GM18909 (cell line): ENCODE measurements around the gene TRIM44.
"Not testable (repeated sequence)": the region's sequence is repeated elsewhere in the genome, so short reads cannot be mapped to it uniquely, and the experiment has no call there.

ENCODE experiments used
- ATAC-seq: cut with Tn5 transposase; IDR thresholded peaks from one replicate; pipeline ENCODE4 v1.9.1; 2021; ENCODE audit warnings: mild to moderate bottlenecking; ENCODE audit not compliant: unreplicated experiment, poor library complexity

The TRIM44 gene

DNA sequence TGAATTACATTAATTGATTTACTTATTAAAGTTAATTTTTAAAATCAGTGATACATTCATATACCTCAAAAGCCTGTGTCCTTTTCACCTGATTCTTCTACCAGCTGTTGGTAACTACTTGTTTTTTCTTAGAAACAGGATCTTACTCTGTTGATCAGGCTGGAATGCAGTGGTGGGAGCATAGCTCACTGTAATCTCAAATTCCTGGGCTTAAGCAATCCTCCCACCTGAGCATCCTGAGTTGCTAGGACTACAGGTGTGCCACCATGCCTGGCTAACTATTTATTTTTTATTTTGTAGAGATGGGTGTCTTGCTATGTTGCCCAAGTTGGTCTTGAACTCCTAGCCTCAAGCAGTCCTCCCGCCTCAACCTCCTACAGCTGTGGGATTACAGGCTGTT lies 4.7 kb downstream of the TRIM44 start:
- ATAC-seq = no peak

DNA sequence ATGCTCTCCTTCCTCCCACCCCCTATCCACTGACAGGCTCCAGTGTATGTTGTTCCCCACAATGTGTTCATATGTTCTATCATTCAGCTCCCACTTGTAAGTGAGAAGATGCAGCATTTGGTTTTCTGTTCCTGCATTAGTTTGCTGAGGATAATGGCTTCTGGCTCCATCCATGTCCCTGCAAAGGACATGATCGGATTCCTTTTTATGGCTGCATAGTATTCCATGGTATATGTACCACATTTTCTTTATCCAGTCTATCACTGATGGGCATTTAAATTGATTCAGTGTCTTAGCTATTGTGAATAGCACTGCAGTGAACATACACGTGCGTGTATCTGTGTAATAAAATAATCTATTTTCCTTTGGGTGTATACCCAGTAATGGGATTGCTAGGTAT lies 5.8 kb downstream of the TRIM44 start:
- ATAC-seq = not testable (repeated sequence)

GRCh38 chr11:35671396-35672127 lies 9.0 kb downstream of the TRIM44 start:
- ATAC-seq = no peak

GRCh38 chr11:35672608-35673007 lies 10.0 kb downstream of the TRIM44 start:
- no peak for ATAC-seq

DNA sequence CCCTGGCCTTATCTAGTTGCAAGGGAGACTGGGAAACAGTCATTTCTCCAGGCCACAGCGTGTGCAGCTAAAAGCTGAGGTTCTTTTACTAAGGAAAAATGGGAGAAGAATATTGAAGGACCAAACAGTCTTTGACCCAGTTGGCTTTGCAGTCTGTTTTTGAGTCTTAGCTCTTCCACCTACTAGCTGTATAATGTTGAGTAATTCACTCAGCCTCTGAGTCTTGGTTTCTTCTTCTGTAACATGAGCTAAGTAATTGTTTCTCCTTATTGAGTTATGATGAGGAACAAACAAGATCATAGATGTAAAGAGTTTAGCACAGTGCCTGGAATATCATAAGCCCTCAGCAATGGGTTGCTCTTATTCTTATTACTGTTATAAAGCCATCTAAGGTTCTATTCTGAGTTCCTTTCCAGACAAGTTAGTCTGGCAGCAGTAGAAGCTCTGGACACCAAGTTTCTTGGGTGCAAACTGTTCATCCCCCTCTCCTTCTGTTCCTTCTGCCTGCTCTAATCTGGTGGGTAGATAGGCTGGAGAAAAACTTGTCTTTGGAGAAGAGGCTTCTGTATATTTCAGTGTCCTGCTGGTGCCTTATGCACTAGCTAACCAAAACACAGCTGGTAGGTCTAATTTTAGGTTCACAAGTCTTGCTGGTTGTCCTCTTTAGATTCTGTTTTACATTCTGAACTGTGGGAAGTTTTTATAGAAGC lies 13.5 kb downstream of the TRIM44 start:
- ATAC-seq = peak; percentile 57

DNA sequence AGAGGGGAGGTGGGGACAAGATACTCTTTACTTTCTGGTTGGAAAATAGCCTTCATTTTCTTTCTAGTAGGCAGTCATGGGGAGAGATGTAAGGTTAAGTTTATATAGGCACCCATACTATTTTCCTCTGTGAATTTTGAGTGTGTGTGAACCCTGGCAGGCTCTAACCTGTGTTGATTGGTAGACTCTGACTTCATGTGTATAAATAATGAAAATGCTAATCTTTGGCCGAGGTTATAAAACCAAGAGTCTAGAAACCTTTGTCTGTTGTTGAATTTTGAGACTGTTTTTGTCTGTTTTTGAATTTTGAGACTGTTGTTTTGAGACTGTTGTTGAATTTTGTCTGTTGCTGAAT lies 14.0 kb downstream of the TRIM44 start:
- ATAC-seq = peak; percentile 22

DNA sequence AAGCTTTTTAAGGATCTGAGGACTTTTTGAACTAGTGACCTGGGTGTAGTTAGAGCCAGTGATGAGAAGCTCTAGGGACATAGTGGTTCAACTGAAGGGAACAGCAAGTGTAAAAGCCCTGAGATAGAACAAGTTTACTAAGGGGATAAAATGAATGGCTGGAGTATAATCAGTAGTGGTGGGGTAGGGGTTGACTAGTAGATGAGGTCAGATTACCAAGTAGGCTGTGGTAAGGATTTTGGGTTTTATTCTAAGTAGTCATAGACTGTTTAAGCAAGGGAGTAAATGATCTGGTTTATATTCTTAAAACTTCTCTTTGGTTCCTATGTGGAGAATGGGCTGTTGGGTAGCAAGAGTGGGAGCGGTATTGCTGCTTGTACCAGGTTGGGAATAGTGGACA lies 15.3 kb downstream of the TRIM44 start:
- ATAC-seq = no peak

DNA sequence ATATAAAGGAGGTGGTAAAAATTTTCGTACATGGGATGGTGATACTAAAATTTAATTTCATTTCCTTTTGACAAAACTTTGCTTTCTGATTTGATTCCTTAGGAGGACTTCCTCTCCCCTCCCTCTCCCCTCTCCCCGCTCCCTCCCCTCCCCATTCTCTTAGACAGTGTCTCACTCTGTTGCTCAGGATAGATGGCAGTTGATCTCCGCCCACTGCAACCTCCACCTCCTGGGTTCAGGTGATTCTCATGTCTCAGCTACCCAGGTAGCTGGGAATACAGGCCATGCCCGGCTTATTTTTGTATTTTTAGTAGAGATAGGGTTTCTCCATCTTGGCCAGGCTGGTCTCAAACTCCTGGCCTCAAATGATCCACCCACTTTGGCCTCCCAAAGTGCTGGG lies 15.9 kb downstream of the TRIM44 start:
- ATAC-seq = no peak

GRCh38 chr11:35678975-35679374 lies 16.4 kb downstream of the TRIM44 start:
- ATAC-seq = no peak

GRCh38 chr11:35680506-35680905 lies 17.9 kb downstream of the TRIM44 start:
- ATAC-seq = no peak

GRCh38 chr11:35681163-35681767 lies 18.7 kb downstream of the TRIM44 start:
- peak; percentile 40 for ATAC-seq

GRCh38 chr11:35682230-35683173 lies 19.9 kb downstream of the TRIM44 start:
- no peak for ATAC-seq

DNA sequence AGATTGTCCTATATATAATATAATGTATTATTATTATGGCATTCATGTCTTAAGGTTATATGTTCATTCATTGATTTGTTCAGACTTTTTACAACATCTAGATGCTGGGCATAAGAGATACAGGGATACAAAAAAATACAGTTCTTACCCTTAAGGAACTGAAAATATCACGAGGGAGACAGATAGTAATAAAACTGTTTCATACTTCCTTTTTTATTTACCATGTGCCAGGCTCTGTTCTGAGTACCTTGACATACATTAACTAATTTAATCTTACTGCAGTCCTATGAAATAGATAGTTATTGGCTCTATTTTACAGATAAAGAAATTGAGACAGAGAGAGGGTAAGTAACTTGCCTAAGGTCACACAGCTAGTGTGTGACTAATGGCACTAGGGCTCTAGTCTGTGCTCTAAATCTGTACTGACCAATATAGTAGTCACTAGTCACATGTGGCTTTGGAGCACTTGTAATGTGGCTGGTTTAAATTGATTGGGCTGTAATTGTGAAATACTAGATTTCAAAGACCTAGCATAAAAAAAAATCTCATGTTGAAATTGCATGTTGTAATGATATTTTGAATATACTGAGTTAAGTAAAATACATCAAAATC lies 21.3 kb downstream of the TRIM44 start:
- peak; percentile 69 for ATAC-seq

DNA sequence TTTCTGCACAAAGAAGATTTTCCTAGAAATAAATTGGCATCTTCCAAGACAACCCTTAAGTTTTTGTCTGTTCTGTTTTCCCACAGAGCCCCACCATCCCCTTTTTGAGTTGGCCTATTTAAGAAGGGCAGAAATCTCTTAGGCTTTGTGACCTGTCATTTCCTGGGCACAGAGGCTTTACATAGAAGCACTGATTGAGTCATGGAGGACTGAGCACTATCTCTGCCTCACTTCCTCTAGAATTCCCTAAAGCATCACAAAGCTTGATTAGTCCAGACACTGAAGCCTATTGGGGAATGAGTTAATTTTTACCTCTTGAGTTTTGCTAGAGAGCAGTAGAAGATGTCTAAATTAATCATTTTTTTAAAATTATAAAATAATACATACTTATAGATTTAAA lies 25.4 kb downstream of the TRIM44 start:
- ATAC-seq = no peak

- no peak for ATAC-seq
Observed at GRCh38 chr11:35689081-35689996, 26.8 kb downstream of the TRIM44 start.

- ATAC-seq = no peak
Observed at GRCh38 chr11:35702126-35702525, 39.6 kb downstream of the TRIM44 start.

GRCh38 chr11:35709376-35709775 lies 46.8 kb downstream of the TRIM44 start:
- no peak for ATAC-seq

DNA sequence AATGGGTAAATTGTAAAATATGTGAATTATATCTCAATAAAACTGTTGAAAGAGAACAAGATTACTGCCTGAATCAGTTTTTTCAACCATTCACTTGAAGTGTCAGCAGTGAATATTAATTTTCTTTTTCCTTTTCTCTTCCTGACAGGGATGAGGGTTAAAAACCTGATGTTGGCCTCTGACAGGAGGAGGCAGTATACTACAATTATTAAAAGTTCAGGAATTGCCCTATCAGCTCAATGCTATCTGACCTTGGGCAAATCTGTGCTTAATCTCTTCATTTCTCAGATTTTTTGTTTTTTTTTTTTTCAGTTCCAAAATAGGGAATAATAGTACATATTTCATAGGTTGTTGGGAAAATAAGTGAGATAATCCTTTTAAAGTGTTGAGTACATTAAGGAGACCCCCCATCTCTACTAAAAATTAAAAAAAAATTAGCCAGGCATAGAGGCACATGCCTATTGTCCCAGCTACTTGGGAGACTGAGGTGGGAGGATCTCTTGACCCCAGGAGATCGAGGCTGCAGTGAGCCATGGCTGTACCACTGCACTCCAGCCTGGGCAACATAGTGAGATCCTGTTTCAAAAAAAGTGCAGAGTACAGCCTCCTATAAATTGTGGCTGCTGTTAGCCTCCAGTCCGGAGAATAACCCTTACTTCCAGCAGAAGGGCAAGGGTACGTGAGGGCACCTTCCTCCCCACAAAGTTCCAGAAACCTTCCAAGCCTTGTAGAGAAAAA lies 48.8 kb downstream of the TRIM44 start:
- no peak for ATAC-seq
